WTC11 (cell line): Measurements from ENCODE around the gene GSTA4. TPM values are rescaled to one million over a fixed set of nuclear protein-coding genes. Genes with fewer than 3 reads are reported as not detected.

ENCODE experiments used
- ATAC-seq: fragments of 200-7000 bp; cut with Tn5 transposase; 2 replicates; pipeline ENCODE4 v1.10.0; 2021; ENCODE audit warnings: mild to moderate bottlenecking, moderate library complexity
- CTCF ChIA-PET: fragments of 300-600 bp; sonication (Branson Sonifier 250); formaldehyde crosslinking; loops from one replicate; lab custom pipeline; 2021; ENCODE audit warnings: antibody characterized with exemption; lab: Charles Lee
- POLR2A ChIA-PET: fragments of 350-600 bp; sonication (Branson Sonifier 250); formaldehyde crosslinking; loops from one replicate; lab custom pipeline; 2021; ENCODE audit warnings: antibody characterized with exemption; lab: Charles Lee
- DNase-seq: peaks from one replicate; pipeline ENCODE4 v3.0.0; 2021; ENCODE audit warnings: low spot score
- H3K27ac Mint-ChIP-seq: 2 replicates; pipeline ENCODE4 v1.8.0; 2021; ENCODE audit warnings: mixed read lengths
- H3K27me3 Mint-ChIP-seq: 2 replicates; pipeline ENCODE4 v1.8.0; 2021; ENCODE audit warnings: low read depth, mild to moderate bottlenecking, moderate library complexity, mixed read lengths
- H3K36me3 Mint-ChIP-seq: 2 replicates; pipeline ENCODE4 v1.8.0; 2021; ENCODE audit warnings: mixed read lengths
- H3K4me1 Mint-ChIP-seq: 2 replicates; pipeline ENCODE4 v1.8.0; 2022; ENCODE audit warnings: mixed read lengths
- H3K4me3 Mint-ChIP-seq: 2 replicates; pipeline ENCODE4 v1.8.0; 2021; ENCODE audit warnings: mild to moderate bottlenecking, moderate library complexity, mixed read lengths
- H3K9me3 Mint-ChIP-seq: 2 replicates; pipeline ENCODE4 v1.8.0; 2021; ENCODE audit warnings: mixed read lengths
- CREB1 ChIP-seq: sonication (generic); formaldehyde crosslinking; IDR thresholded peaks from 2 replicates; pipeline ENCODE4 v1.8.0; 2023; ENCODE audit warnings: mild to moderate bottlenecking, missing genetic modification reagents
- CREM ChIP-seq: sonication (generic); formaldehyde crosslinking; IDR thresholded peaks from 2 replicates; pipeline ENCODE4 v1.8.1; 2022; ENCODE audit warnings: mild to moderate bottlenecking, missing genetic modification reagents, moderate library complexity
- GABPB1 ChIP-seq: sonication (generic); formaldehyde crosslinking; IDR thresholded peaks from 2 replicates; pipeline ENCODE4 v1.8.1; 2023; ENCODE audit warnings: mild to moderate bottlenecking, missing genetic modification reagents
- NR3C1 ChIP-seq: sonication (generic); formaldehyde crosslinking; conservative IDR thresholded peaks from 2 replicates; pipeline ENCODE4 v1.8.1; 2023; ENCODE audit warnings: low read depth, mild to moderate bottlenecking, missing genetic modification reagents
- SMAD3 ChIP-seq: sonication (generic); formaldehyde crosslinking; IDR thresholded peaks from 2 replicates; pipeline ENCODE4 v1.8.0; 2022; ENCODE audit warnings: missing genetic modification reagents, mild to moderate bottlenecking, borderline replicate concordance
- TCF7 ChIP-seq: sonication (generic); formaldehyde crosslinking; IDR thresholded peaks from 2 replicates; pipeline ENCODE4 v1.8.0; 2022; ENCODE audit warnings: mild to moderate bottlenecking, low read depth, missing genetic modification reagents, moderate library complexity
- ZNF416 ChIP-seq: fragments of 250-450 bp; sonication (Bioruptor Pico); IDR thresholded peaks from 2 replicates; pipeline ENCODE4 v1.9.0; 2021; ENCODE audit warnings: mild to moderate bottlenecking, inconsistent platforms
- total RNA-seq: library from RNA; stranded (reverse); gene quantifications from 3 replicates; pipeline ENCODE4 v1.2.3, GENCODE V29; 2021
- TF ChIP-seq, protein P1 (sequence below): sonication (generic); formaldehyde crosslinking; IDR thresholded peaks from 2 replicates; pipeline ENCODE4 v1.8.1; 2022; ENCODE audit warnings: missing genetic modification reagents, borderline replicate concordance
- TF ChIP-seq, protein P2 (sequence below): fragments of 250-450 bp; sonication (Bioruptor Pico); IDR thresholded peaks from 2 replicates; pipeline ENCODE4 v1.9.0; 2021; ENCODE audit warnings: mild to moderate bottlenecking
- TF ChIP-seq, protein P3 (sequence below): sonication (generic); formaldehyde crosslinking; IDR thresholded peaks from 2 replicates; pipeline ENCODE4 v1.8.0; 2022; ENCODE audit warnings: mild to moderate bottlenecking, missing genetic modification reagents
- TF ChIP-seq, protein P4 (sequence below): sonication (generic); formaldehyde crosslinking; IDR thresholded peaks from 2 replicates; pipeline ENCODE4 v1.8.0; 2022; ENCODE audit warnings: mild to moderate bottlenecking, missing genetic modification reagents
- TF ChIP-seq, protein P5 (sequence below): fragments of 250-450 bp; sonication (Bioruptor Pico); IDR thresholded peaks from 2 replicates; pipeline ENCODE4 v2.1.2; 2022; ENCODE audit warnings: mild to moderate bottlenecking, moderate library complexity
- TF ChIP-seq, protein P6 (sequence below): sonication (generic); formaldehyde crosslinking; conservative IDR thresholded peaks from 2 replicates; pipeline ENCODE4 v1.8.1; 2023; ENCODE audit warnings: mild to moderate bottlenecking, low read depth, missing genetic modification reagents, moderate library complexity
- TF ChIP-seq, protein P7 (sequence below): sonication (generic); formaldehyde crosslinking; IDR thresholded peaks from 2 replicates; pipeline ENCODE4 v1.8.1; 2022; ENCODE audit warnings: low read depth, mild to moderate bottlenecking, moderate library complexity, missing genetic modification reagents, borderline replicate concordance
- TF ChIP-seq, protein P8 (sequence below): sonication (generic); formaldehyde crosslinking; IDR thresholded peaks from 2 replicates; pipeline ENCODE4 v1.8.0; 2022; ENCODE audit warnings: missing genetic modification reagents

Gene GSTA4
- total RNA-seq, 1 experiment from 2014 or later = 12.6 TPM

DNA sequence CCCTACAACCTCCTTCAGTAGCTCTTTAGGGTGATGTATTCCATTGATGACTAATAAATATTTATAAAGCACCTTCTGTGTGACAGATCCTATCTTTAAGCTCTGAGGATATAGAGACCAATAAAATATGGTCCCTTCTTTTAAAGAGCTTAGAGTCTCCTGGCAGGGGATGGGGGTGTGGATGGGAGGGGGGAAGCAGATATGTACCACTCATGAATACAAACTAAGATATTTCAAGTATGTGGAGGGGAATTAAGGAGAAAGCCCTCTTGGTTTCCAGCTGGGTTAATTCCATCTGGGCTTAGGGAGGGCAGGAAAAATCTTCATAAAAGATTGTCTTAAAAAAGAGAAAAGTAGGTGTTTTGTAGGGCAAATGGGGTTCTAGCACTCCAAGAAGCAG, 48.5 kb upstream of the GSTA4 start (continued):
- TF ChIP-seq GABPB1 (CRISPR knock-in tag) = no peak
- TF ChIP-seq, protein P1, sequence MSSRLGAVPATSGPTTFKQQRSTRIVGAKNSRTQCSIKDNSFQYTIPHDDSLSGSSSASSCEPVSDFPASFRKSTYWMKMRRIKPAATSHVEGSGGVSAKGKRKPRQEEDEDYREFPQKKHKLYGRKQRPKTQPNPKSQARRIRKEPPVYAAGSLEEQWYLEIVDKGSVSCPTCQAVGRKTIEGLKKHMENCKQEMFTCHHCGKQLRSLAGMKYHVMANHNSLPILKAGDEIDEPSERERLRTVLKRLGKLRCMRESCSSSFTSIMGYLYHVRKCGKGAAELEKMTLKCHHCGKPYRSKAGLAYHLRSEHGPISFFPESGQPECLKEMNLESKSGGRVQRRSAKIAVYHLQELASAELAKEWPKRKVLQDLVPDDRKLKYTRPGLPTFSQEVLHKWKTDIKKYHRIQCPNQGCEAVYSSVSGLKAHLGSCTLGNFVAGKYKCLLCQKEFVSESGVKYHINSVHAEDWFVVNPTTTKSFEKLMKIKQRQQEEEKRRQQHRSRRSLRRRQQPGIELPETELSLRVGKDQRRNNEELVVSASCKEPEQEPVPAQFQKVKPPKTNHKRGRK = no peak
- TF ChIP-seq, protein P2, sequence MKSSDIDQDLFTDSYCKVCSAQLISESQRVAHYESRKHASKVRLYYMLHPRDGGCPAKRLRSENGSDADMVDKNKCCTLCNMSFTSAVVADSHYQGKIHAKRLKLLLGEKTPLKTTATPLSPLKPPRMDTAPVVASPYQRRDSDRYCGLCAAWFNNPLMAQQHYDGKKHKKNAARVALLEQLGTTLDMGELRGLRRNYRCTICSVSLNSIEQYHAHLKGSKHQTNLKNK = no peak
- TF ChIP-seq, all 79 proteins: peak for 0

DNA sequence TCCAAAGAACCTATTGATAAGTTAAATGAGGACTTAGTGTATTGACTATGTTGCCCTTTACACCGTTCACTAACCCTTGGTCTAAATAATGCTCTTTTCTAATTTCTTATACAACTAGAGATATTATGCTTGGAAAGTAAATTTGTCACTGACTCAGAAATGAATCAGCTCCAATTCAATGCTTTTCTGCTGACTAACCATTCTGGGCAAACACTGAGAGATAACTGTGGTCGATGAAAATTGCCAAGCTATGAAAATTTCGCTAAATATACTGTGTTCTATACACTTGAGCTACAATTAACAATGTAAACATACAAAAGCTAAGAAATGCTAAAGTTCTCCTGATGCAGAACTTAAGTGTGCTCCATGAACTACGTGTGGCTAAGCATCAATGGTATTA, 47.0 kb upstream of the GSTA4 start:
- H3K9me3 Mint-ChIP-seq = no peaks in the 10 kb centered on the region
- ATAC-seq = no peak
- POLR2A ChIA-PET = no interaction called here
- peaks cover 19% of the 10 kb centered on the region for H3K4me1 Mint-ChIP-seq
- no peak overlapping the region for H3K27ac Mint-ChIP-seq
- CTCF ChIA-PET = no interaction called here
- no peaks in the 10 kb centered on the region for H3K27me3 Mint-ChIP-seq
- H3K4me3 Mint-ChIP-seq = no peak overlapping the region
- H3K36me3 Mint-ChIP-seq = peaks cover 26% of the 10 kb centered on the region
- TF ChIP-seq ZNF416 = no peak
- TF ChIP-seq, all 79 proteins: peak for 0
- no peak for DNase-seq

DNA sequence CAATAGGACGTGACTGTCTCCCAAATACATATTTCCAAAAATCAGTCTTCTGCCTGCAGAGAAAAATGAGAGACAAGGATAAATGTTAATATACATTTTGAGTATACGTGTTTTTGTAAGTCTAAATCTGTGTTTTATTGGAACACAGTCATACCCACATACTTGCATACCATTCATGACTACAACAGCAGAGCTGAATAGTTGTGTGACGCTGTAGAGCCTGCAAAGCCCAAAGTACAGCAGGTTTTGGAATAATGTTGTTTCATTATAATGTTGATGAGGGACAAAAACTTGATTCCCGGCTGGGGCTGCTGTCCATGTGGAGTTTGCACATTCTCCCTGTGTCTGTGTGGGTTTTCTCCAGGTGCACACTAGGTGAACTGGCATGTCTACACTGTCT, 46.3 kb upstream of the GSTA4 start:
- CTCF ChIA-PET = no interaction called here
- DNase-seq (no peak), ATAC-seq (no peak)
- POLR2A ChIA-PET = no interaction called here
- Mint-ChIP-seq H3K27me3 (no peaks in the 10 kb centered on the region), H3K27ac (0 out of 2 replicates have a peak overlapping the region, but pooled peaks have one; percentile 9), H3K4me3 (no peak overlapping the region), H3K9me3 (no peaks in the 10 kb centered on the region), H3K4me1 (peaks cover 19% of the 10 kb centered on the region), H3K36me3 (peaks cover 29% of the 10 kb centered on the region)
- TF ChIP-seq TCF7 = no peak
- no peak for TF ChIP-seq SMAD3
- no peak for TF ChIP-seq NR3C1 (CRISPR knock-in tag)
- TF ChIP-seq CREM (CRISPR knock-in tag) = no peak
- TF ChIP-seq, protein P3, sequence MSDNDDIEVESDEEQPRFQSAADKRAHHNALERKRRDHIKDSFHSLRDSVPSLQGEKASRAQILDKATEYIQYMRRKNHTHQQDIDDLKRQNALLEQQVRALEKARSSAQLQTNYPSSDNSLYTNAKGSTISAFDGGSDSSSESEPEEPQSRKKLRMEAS (CRISPR knock-in tag) = no peak

DNA sequence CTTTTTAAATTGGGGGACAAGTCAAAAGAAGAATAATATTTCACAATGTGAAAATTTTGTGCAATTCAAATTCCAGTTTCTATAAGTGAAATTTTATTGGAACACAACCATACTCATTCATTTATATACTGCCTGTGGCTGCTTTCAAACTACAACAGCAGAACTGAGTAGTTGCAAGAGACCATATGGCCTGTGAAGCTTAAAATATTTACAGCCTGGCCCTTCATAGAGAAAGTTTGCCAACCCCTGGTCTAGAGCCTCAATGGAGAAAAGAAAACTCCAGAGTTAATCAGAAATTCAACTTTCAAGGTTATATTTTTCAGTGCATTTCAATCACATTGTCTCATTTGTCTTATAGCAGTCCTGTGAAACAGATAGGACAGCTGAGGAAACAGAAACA, 43.5 kb upstream of the GSTA4 start:
- H3K27me3 Mint-ChIP-seq = no peaks in the 10 kb centered on the region
- no peak overlapping the region for H3K27ac Mint-ChIP-seq
- peaks cover 33% of the 10 kb centered on the region for H3K36me3 Mint-ChIP-seq
- no peaks in the 10 kb centered on the region for H3K9me3 Mint-ChIP-seq
- H3K4me1 Mint-ChIP-seq = peaks cover 7% of the 10 kb centered on the region
- ChIA-PET CTCF (no interaction called here), POLR2A (no interaction called here)
- ATAC-seq (no peak), DNase-seq (no peak)
- H3K4me3 Mint-ChIP-seq = no peak overlapping the region
- TF ChIP-seq, protein P4, sequence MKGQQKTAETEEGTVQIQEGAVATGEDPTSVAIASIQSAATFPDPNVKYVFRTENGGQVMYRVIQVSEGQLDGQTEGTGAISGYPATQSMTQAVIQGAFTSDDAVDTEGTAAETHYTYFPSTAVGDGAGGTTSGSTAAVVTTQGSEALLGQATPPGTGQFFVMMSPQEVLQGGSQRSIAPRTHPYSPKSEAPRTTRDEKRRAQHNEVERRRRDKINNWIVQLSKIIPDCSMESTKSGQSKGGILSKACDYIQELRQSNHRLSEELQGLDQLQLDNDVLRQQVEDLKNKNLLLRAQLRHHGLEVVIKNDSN (CRISPR knock-in tag) = no peak
- TF ChIP-seq, protein P5, sequence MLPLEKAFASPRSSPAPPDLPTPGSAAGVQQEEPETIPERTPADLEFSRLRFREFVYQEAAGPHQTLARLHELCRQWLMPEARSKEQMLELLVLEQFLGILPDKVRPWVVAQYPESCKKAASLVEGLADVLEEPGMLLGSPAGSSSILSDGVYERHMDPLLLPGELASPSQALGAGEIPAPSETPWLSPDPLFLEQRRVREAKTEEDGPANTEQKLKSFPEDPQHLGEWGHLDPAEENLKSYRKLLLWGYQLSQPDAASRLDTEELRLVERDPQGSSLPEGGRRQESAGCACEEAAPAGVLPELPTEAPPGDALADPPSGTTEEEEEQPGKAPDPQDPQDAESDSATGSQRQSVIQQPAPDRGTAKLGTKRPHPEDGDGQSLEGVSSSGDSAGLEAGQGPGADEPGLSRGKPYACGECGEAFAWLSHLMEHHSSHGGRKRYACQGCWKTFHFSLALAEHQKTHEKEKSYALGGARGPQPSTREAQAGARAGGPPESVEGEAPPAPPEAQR = no peak
- TF ChIP-seq, protein P6, sequence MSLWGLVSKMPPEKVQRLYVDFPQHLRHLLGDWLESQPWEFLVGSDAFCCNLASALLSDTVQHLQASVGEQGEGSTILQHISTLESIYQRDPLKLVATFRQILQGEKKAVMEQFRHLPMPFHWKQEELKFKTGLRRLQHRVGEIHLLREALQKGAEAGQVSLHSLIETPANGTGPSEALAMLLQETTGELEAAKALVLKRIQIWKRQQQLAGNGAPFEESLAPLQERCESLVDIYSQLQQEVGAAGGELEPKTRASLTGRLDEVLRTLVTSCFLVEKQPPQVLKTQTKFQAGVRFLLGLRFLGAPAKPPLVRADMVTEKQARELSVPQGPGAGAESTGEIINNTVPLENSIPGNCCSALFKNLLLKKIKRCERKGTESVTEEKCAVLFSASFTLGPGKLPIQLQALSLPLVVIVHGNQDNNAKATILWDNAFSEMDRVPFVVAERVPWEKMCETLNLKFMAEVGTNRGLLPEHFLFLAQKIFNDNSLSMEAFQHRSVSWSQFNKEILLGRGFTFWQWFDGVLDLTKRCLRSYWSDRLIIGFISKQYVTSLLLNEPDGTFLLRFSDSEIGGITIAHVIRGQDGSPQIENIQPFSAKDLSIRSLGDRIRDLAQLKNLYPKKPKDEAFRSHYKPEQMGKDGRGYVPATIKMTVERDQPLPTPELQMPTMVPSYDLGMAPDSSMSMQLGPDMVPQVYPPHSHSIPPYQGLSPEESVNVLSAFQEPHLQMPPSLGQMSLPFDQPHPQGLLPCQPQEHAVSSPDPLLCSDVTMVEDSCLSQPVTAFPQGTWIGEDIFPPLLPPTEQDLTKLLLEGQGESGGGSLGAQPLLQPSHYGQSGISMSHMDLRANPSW (CRISPR knock-in tag) = no peak
- TF ChIP-seq CREB1 (CRISPR knock-in tag) = no peak
- TF ChIP-seq, protein P7, sequence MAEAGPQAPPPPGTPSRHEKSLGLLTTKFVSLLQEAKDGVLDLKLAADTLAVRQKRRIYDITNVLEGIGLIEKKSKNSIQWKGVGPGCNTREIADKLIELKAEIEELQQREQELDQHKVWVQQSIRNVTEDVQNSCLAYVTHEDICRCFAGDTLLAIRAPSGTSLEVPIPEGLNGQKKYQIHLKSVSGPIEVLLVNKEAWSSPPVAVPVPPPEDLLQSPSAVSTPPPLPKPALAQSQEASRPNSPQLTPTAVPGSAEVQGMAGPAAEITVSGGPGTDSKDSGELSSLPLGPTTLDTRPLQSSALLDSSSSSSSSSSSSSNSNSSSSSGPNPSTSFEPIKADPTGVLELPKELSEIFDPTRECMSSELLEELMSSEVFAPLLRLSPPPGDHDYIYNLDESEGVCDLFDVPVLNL (CRISPR knock-in tag) = no peak
- TF ChIP-seq, protein P8, sequence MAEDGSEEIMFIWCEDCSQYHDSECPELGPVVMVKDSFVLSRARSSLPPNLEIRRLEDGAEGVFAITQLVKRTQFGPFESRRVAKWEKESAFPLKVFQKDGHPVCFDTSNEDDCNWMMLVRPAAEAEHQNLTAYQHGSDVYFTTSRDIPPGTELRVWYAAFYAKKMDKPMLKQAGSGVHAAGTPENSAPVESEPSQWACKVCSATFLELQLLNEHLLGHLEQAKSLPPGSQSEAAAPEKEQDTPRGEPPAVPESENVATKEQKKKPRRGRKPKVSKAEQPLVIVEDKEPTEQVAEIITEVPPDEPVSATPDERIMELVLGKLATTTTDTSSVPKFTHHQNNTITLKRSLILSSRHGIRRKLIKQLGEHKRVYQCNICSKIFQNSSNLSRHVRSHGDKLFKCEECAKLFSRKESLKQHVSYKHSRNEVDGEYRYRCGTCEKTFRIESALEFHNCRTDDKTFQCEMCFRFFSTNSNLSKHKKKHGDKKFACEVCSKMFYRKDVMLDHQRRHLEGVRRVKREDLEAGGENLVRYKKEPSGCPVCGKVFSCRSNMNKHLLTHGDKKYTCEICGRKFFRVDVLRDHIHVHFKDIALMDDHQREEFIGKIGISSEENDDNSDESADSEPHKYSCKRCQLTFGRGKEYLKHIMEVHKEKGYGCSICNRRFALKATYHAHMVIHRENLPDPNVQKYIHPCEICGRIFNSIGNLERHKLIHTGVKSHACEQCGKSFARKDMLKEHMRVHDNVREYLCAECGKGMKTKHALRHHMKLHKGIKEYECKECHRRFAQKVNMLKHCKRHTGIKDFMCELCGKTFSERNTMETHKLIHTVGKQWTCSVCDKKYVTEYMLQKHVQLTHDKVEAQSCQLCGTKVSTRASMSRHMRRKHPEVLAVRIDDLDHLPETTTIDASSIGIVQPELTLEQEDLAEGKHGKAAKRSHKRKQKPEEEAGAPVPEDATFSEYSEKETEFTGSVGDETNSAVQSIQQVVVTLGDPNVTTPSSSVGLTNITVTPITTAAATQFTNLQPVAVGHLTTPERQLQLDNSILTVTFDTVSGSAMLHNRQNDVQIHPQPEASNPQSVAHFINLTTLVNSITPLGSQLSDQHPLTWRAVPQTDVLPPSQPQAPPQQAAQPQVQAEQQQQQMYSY (CRISPR knock-in tag) = no peak
